ENCODE results near the gene CENPF.
"Not testable (repeated sequence)": the region's sequence is repeated elsewhere in the genome, so short reads cannot be mapped to it uniquely, and the experiment has no call there.

CENPF gene

GRCh38 chr1:214582289-214582891, 20.6 kb upstream of the CENPF start:
- in situ Hi-C loops (cut with HindIII; ENCODE audit: low sequenced_read_pairs): loop anchor here (25.0 kb wide), 1 partner anchor 245 kb away; no protein-coding TSS in a partner anchor

GRCh38 chr1:214583113-214583512, 19.9 kb upstream of the CENPF start:
- in situ Hi-C loops (cut with HindIII; ENCODE audit: low sequenced_read_pairs): loop anchor here (25.0 kb wide), 1 partner anchor 246 kb away; no protein-coding TSS in a partner anchor

GRCh38 chr1:214583824-214584554, 19.0 kb upstream of the CENPF start:
- in situ Hi-C loops (cut with HindIII; ENCODE audit: low sequenced_read_pairs): loop anchor here (25.0 kb wide), 1 partner anchor 247 kb away; no protein-coding TSS in a partner anchor

GRCh38 chr1:214584805-214585766, 17.9 kb upstream of the CENPF start:
- in situ Hi-C loops (cut with HindIII; ENCODE audit: low sequenced_read_pairs): loop anchor here (25.0 kb wide), 1 partner anchor 248 kb away; no protein-coding TSS in a partner anchor

GRCh38 chr1:214586621-214587020, 16.4 kb upstream of the CENPF start:
- in situ Hi-C loops (cut with HindIII; ENCODE audit: low sequenced_read_pairs): loop anchor here (25.0 kb wide), 1 partner anchor 249 kb away; no protein-coding TSS in a partner anchor

GRCh38 chr1:214587165-214587564, 15.8 kb upstream of the CENPF start:
- in situ Hi-C loops (cut with HindIII; ENCODE audit: low sequenced_read_pairs): loop anchor here (25.0 kb wide), 1 partner anchor 250 kb away; no protein-coding TSS in a partner anchor

GRCh38 chr1:214588963-214589597, 13.9 kb upstream of the CENPF start:
- in situ Hi-C loops (cut with HindIII; ENCODE audit: low sequenced_read_pairs): loop anchor here (25.0 kb wide), 1 partner anchor 252 kb away; no protein-coding TSS in a partner anchor

- in situ Hi-C loops (cut with HindIII; ENCODE audit: low sequenced_read_pairs): loop anchor here (25.0 kb wide), 1 partner anchor 253 kb away; no protein-coding TSS in a partner anchor
Measured at GRCh38 chr1:214590696-214591095, 12.3 kb upstream of the CENPF start.

GRCh38 chr1:214591918-214592317, 11.1 kb upstream of the CENPF start:
- in situ Hi-C loops (cut with HindIII; ENCODE audit: low sequenced_read_pairs): loop anchor here (25.0 kb wide), 1 partner anchor 255 kb away; no protein-coding TSS in a partner anchor

GRCh38 chr1:214593158-214593557, 9.8 kb upstream of the CENPF start:
- in situ Hi-C loops (cut with HindIII; ENCODE audit: low sequenced_read_pairs): loop anchor here (25.0 kb wide), 1 partner anchor 256 kb away; no protein-coding TSS in a partner anchor

GRCh38 chr1:214603819-214604252, 841 bp downstream of the CENPF start:
- in situ Hi-C loops (cut with HindIII; ENCODE audit: low sequenced_read_pairs): no loop called here

- in situ Hi-C loops (cut with HindIII; ENCODE audit: low sequenced_read_pairs): no loop called here
Measured at GRCh38 chr1:214604523-214604922, 1.5 kb downstream of the CENPF start.

GRCh38 chr1:214605484-214605883, 2.5 kb downstream of the CENPF start:
- in situ Hi-C loops (cut with HindIII; ENCODE audit: low sequenced_read_pairs): not testable (repeated sequence)

- in situ Hi-C loops (cut with HindIII; ENCODE audit: low sequenced_read_pairs): not testable (repeated sequence)
Measured at GRCh38 chr1:214605933-214606925, 3.2 kb downstream of the CENPF start.

- in situ Hi-C loops (cut with HindIII; ENCODE audit: low sequenced_read_pairs): not testable (repeated sequence)
Measured at GRCh38 chr1:214607492-214608215, 4.7 kb downstream of the CENPF start.

- in situ Hi-C loops (cut with HindIII; ENCODE audit: low sequenced_read_pairs): not testable (repeated sequence)
Measured at GRCh38 chr1:214608216-214608783, 5.3 kb downstream of the CENPF start.

GRCh38 chr1:214608817-214609216, 5.8 kb downstream of the CENPF start:
- in situ Hi-C loops (cut with HindIII; ENCODE audit: low sequenced_read_pairs): not testable (repeated sequence)

- in situ Hi-C loops (cut with HindIII; ENCODE audit: low sequenced_read_pairs): no loop called here
Measured at GRCh38 chr1:214609692-214610091, 6.7 kb downstream of the CENPF start.
